Measurements from ENCODE around the gene GRK5.

Gene GRK5

DNA sequence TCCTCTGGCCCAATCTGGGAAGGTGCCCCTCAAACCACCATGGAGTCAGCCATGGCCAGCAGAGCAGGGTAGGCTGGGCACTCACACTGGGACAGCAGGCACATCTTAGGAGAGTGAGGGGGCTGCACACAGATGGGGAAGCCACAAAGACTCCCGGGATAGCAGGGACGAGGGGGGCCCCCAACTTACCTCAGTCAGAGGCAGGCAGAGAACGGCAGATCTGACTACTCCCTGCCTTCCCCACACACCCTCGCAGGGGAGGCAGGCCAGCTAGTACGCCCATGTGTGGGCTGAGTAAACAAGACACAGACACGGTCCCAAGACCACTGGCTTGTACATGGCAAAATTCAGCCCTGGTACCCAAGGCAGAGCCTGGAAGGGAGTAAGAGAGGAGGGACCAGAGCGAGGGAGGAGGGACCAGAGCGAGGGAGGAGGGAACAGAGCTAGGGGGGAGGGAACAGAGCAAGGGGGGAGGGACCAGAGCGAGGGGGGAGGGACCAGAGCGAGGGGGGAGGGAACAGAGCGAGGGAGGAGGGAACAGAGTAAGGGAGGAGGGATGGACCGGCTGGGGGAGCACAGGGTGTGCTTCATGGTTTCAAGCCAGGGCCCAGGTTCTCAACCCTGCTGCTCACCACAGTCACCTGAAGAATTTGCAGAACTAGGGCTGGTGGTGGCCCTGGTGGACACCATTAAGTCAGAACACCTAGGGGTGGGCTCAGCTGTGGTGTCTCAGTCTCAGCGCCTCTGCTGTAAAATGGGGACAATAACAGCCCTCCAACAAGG is 261.4 kb downstream of the GRK5 start:
- Histone ChIP-seq H2BK12ac (ENCODE audit: low read length) (no peak overlapping the region), H3K4me1 (ENCODE audit: control insufficient read depth in 1 of 2, insufficient read depth in 2 of 2, low read length in 2 of 2) (no peaks in the 10 kb centered on the region), H3K4me3 (ENCODE audit: low read depth, low read length) (no peak overlapping the region), H4K12ac (ENCODE audit: low read depth, low read length) (no peak overlapping the region), H3K27ac (ENCODE audit: low read depth, low read length) (no peak overlapping the region), H3K4ac (ENCODE audit: low read depth, low read length) (no peak overlapping the region), H3K27me3 (ENCODE audit: insufficient read depth, low read length) (no peaks in the 10 kb centered on the region), H2AK5ac (ENCODE audit: low read length) (no peak overlapping the region), H4K8ac (ENCODE audit: low read depth, low read length) (no peak overlapping the region), H3K9me3 (ENCODE audit: insufficient read depth, low read depth, low read length) (peaks cover 5% of the 10 kb centered on the region), H3K4me2 (ENCODE audit: low read length) (no peak overlapping the region), H3K14ac (ENCODE audit: low read length) (no peak overlapping the region), H3K9ac (ENCODE audit: low read length) (no peak overlapping the region), H3K79me1 (ENCODE audit: low read length) (no peaks in the 10 kb centered on the region), H2AFZ (ENCODE audit: insufficient read depth, low read length, poor library complexity) (no peak overlapping the region), H4K91ac (ENCODE audit: low read depth, low read length) (no peak overlapping the region), H3K36me3 (ENCODE audit: control insufficient read depth in 1 of 2, insufficient read depth in 2 of 2, low read length in 2 of 2) (no peaks in the 10 kb centered on the region), H3K79me2 (ENCODE audit: control insufficient read depth, insufficient read depth, low read length, poor library complexity) (no peaks in the 10 kb centered on the region), H3K18ac (ENCODE audit: low read length) (no peak overlapping the region), H3K23ac (ENCODE audit: low read length) (no peak overlapping the region), H2BK120ac (ENCODE audit: insufficient read depth, low read length, poor library complexity) (no peak overlapping the region), H2BK5ac (ENCODE audit: low read depth, low read length, poor library complexity) (no peak overlapping the region)
- DNase-seq = no peak
- WGBS (ENCODE audit: extremely low coverage, insufficient coverage, insufficient read length) = no CpG with 5 or more reads among the region's 13 CpGs

DNA sequence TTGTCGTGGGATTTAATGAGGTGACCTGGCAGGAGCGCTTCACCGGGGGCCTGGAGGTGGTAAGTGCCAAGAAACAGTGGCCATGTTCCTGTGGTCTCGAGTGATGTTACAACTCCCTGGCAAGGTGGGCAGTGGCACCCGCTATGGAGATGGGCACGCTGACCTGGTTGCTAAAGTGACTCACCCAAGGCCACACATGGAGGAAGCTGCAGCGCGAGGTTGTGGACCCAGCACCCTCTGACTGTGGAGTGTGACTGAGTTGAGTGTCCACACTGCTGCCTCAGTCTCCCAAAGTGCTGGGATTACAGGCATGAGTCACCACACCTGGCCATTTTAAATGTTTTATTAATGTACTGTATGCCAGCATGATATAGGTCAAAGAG is 261.9 kb downstream of the GRK5 start:
- no peak overlapping the region for H3K23ac ChIP-seq (ENCODE audit: low read length)
- peaks cover 10% of the 10 kb centered on the region for H3K9me3 ChIP-seq (ENCODE audit: insufficient read depth, low read depth, low read length)
- no peak overlapping the region for H3K4me2 ChIP-seq (ENCODE audit: low read length)
- H2AFZ ChIP-seq (ENCODE audit: insufficient read depth, low read length, poor library complexity) = no peak overlapping the region
- H3K14ac ChIP-seq (ENCODE audit: low read length) = no peak overlapping the region
- no peaks in the 10 kb centered on the region for H3K27me3 ChIP-seq (ENCODE audit: insufficient read depth, low read length)
- no peak overlapping the region for H2BK12ac ChIP-seq (ENCODE audit: low read length)
- H3K79me2 ChIP-seq (ENCODE audit: control insufficient read depth, insufficient read depth, low read length, poor library complexity) = no peaks in the 10 kb centered on the region
- H4K91ac ChIP-seq (ENCODE audit: low read depth, low read length) = no peak overlapping the region
- no peak overlapping the region for H2AK5ac ChIP-seq (ENCODE audit: low read length)
- no CpG with 5 or more reads among the region's 8 CpGs for WGBS (ENCODE audit: extremely low coverage, insufficient coverage, insufficient read length)
- H2BK120ac ChIP-seq (ENCODE audit: insufficient read depth, low read length, poor library complexity) = no peak overlapping the region
- DNase-seq = no peak
- H3K36me3 ChIP-seq (ENCODE audit: control insufficient read depth in 1 of 2, insufficient read depth in 2 of 2, low read length in 2 of 2) = no peaks in the 10 kb centered on the region
- no peak overlapping the region for H3K4me3 ChIP-seq (ENCODE audit: low read depth, low read length)
- no peak overlapping the region for H2BK5ac ChIP-seq (ENCODE audit: low read depth, low read length, poor library complexity)
- H3K9ac ChIP-seq (ENCODE audit: low read length) = no peak overlapping the region
- H3K18ac ChIP-seq (ENCODE audit: low read length) = no peak overlapping the region
- H3K79me1 ChIP-seq (ENCODE audit: low read length) = no peaks in the 10 kb centered on the region
- H3K4me1 ChIP-seq (ENCODE audit: control insufficient read depth in 1 of 2, insufficient read depth in 2 of 2, low read length in 2 of 2) = no peaks in the 10 kb centered on the region
- no peak overlapping the region for H4K12ac ChIP-seq (ENCODE audit: low read depth, low read length)
- no peak overlapping the region for H4K8ac ChIP-seq (ENCODE audit: low read depth, low read length)
- H3K4ac ChIP-seq (ENCODE audit: low read depth, low read length) = no peak overlapping the region
- no peak overlapping the region for H3K27ac ChIP-seq (ENCODE audit: low read depth, low read length)

DNA sequence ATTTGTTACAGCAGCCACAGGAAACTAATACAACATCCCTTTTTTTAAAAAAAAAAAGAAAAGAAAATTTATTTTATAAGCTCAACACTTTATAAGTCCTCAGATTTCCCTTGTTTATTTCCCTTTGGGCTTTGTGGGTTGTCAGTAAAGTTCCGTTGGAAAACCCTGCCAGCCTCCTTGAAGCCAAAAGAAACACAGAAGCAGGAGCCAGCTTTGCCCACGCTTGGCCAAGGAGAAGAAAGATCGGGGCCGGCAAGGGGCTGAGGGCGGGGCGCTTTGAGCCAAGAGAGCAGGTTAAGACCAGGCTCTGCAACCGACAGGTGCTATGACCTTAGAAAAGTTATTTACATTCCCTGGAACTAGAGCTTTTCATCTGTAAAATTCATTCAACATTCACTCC is 262.5 kb downstream of the GRK5 start:
- Histone ChIP-seq H3K27me3 (ENCODE audit: insufficient read depth, low read length) (no peaks in the 10 kb centered on the region), H3K79me2 (ENCODE audit: control insufficient read depth, insufficient read depth, low read length, poor library complexity) (no peaks in the 10 kb centered on the region), H3K4me1 (ENCODE audit: control insufficient read depth in 1 of 2, insufficient read depth in 2 of 2, low read length in 2 of 2) (no peaks in the 10 kb centered on the region), H3K4ac (ENCODE audit: low read depth, low read length) (no peak overlapping the region), H3K9me3 (ENCODE audit: insufficient read depth, low read depth, low read length) (peaks cover 10% of the 10 kb centered on the region), H4K91ac (ENCODE audit: low read depth, low read length) (no peak overlapping the region), H3K4me3 (ENCODE audit: low read depth, low read length) (no peak overlapping the region), H3K14ac (ENCODE audit: low read length) (no peak overlapping the region), H3K79me1 (ENCODE audit: low read length) (no peaks in the 10 kb centered on the region), H2AFZ (ENCODE audit: insufficient read depth, low read length, poor library complexity) (no peak overlapping the region), H2BK12ac (ENCODE audit: low read length) (no peak overlapping the region), H3K4me2 (ENCODE audit: low read length) (no peak overlapping the region), H3K9ac (ENCODE audit: low read length) (no peak overlapping the region), H2BK5ac (ENCODE audit: low read depth, low read length, poor library complexity) (no peak overlapping the region), H4K12ac (ENCODE audit: low read depth, low read length) (no peak overlapping the region), H2AK5ac (ENCODE audit: low read length) (no peak overlapping the region), H2BK120ac (ENCODE audit: insufficient read depth, low read length, poor library complexity) (no peak overlapping the region), H3K23ac (ENCODE audit: low read length) (no peak overlapping the region), H3K36me3 (ENCODE audit: control insufficient read depth in 1 of 2, insufficient read depth in 2 of 2, low read length in 2 of 2) (no peaks in the 10 kb centered on the region), H3K18ac (ENCODE audit: low read length) (no peak overlapping the region), H3K27ac (ENCODE audit: low read depth, low read length) (no peak overlapping the region), H4K8ac (ENCODE audit: low read depth, low read length) (no peak overlapping the region)
- no CpG with 5 or more reads among the region's 7 CpGs for WGBS (ENCODE audit: extremely low coverage, insufficient coverage, insufficient read length)
- DNase-seq = no peak

DNA sequence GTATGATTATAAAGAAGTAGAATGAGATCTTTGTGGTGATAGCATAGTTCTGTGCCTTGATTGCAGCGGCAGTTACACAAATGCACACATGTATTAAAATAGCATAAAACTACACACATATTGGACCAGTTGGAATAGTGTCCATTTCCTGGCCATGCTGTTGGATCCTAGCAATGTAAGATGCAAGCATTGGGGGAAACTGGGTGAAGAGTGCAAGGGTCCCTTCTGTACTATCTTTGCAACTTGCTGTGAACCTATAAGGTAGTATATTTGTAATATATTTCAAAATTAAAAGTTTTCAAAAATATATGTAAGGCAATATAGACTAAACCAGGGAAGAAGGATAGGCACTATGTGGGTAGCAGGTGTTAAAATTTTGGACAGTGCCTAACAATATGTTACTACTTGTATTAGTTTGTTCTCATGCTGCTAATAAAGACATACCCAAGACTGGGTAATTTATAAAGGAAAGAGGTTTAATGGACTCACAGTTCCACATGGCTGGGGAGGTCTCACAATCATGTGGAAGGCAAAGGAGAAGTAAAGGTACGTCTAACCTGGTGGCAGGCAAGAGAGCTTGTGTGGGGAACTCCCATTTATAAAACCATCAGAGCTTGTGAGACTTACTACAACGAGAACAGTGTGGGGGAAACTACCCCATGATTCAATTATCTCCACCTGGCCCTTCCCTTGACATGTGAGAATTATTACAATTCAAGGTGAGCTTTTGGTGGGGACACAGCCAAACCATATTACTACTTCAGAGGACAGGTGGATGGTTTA is 263.7 kb downstream of the GRK5 start:
- no peak overlapping the region for H3K18ac ChIP-seq (ENCODE audit: low read length)
- no peak overlapping the region for H2AFZ ChIP-seq (ENCODE audit: insufficient read depth, low read length, poor library complexity)
- H2BK5ac ChIP-seq (ENCODE audit: low read depth, low read length, poor library complexity) = no peak overlapping the region
- no peak overlapping the region for H4K12ac ChIP-seq (ENCODE audit: low read depth, low read length)
- no peak overlapping the region for H2BK120ac ChIP-seq (ENCODE audit: insufficient read depth, low read length, poor library complexity)
- no peak overlapping the region for H3K23ac ChIP-seq (ENCODE audit: low read length)
- WGBS (ENCODE audit: extremely low coverage, insufficient coverage, insufficient read length) = no CpG with 5 or more reads among the region's 3 CpGs
- no peak overlapping the region for H2AK5ac ChIP-seq (ENCODE audit: low read length)
- H3K27ac ChIP-seq (ENCODE audit: low read depth, low read length) = no peak overlapping the region
- no peak overlapping the region for H3K4ac ChIP-seq (ENCODE audit: low read depth, low read length)
- no peaks in the 10 kb centered on the region for H3K36me3 ChIP-seq (ENCODE audit: control insufficient read depth in 1 of 2, insufficient read depth in 2 of 2, low read length in 2 of 2)
- no peak for DNase-seq
- H3K9ac ChIP-seq (ENCODE audit: low read length) = no peak overlapping the region
- no peak overlapping the region for H3K4me3 ChIP-seq (ENCODE audit: low read depth, low read length)
- H3K79me2 ChIP-seq (ENCODE audit: control insufficient read depth, insufficient read depth, low read length, poor library complexity) = no peaks in the 10 kb centered on the region
- peaks cover 8% of the 10 kb centered on the region for H3K9me3 ChIP-seq (ENCODE audit: insufficient read depth, low read depth, low read length)
- no peak overlapping the region for H3K14ac ChIP-seq (ENCODE audit: low read length)
- H2BK12ac ChIP-seq (ENCODE audit: low read length) = no peak overlapping the region
- H3K4me1 ChIP-seq (ENCODE audit: control insufficient read depth in 1 of 2, insufficient read depth in 2 of 2, low read length in 2 of 2) = no peaks in the 10 kb centered on the region
- H4K8ac ChIP-seq (ENCODE audit: low read depth, low read length) = no peak overlapping the region
- no peak overlapping the region for H4K91ac ChIP-seq (ENCODE audit: low read depth, low read length)
- no peaks in the 10 kb centered on the region for H3K79me1 ChIP-seq (ENCODE audit: low read length)
- no peak overlapping the region for H3K4me2 ChIP-seq (ENCODE audit: low read length)
- no peaks in the 10 kb centered on the region for H3K27me3 ChIP-seq (ENCODE audit: insufficient read depth, low read length)
